ENCODE data around the gene SMPDL3B.

- no peak for TF ChIP-seq CTCF (IDR thresholded peaks at IDR 0.05; ENCODE audit: poor library complexity, severe bottlenecking)
- no peak for TF ChIP-seq POLR2AphosphoS5 (IDR thresholded peaks at IDR 0.05)
- TF ChIP-seq REST (IDR thresholded peaks at IDR 0.05; ENCODE audit: borderline replicate concordance) = no peak
- TF ChIP-seq RAD21 (conservative IDR thresholded peaks at IDR 0.05) = no peak
Measured at GRCh38 chr1:28002600-28002999, 67.8 kb downstream of the SMPDL3B start.

Data from neural cell (in vitro differentiated cells).